ENCODE results near the gene CYFIP1. TPM values are rescaled to one million over a fixed set of nuclear protein-coding genes. Genes with fewer than 3 reads are reported as not detected.

The CYFIP1 gene
- total RNA-seq, 1 donor from 2014 or later, result 98.3 TPM

DNA sequence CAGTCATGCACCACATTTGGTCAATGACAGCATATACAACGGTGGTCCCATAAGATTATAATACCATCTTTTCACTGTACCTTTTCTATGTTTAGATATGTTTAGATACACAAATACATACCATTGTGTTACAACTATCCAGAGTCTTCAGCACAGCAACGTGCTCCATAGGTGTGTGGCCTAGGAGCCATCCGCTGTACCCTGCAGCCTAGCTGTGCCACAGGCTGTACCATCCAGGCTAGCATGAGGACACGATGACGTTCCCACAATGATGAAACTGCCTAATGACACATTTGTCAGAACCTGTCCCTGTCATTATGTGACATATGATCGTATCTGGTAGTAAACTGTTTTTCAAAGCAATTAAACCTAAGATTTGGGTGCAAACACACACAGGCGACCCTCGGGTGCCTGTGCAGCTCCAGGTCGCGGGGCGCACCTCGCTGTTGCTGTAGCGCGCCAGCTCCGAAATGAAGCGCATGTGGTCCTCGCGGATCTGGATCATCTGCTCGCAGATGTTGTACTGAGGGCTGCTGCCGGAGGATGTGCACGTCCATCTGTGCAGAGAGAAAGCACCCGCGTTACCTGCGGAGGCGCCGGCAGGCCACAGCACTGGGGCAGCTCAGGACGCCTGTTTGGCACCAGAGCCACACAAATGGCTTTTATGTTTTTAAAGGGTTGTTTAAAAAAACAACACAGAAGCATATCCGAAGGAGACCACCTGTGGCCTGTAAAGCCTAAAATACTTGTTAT is 48.2 kb downstream of the CYFIP1 start:
- Mint-ChIP-seq H3K27me3 (ENCODE audit: low read depth) (no peaks in the 10 kb centered on the region), H3K9me3 (no peaks in the 10 kb centered on the region), H3K4me3 (no peak overlapping the region), H3K36me3 (peaks cover 36% of the 10 kb centered on the region), H3K4me1 (no peaks in the 10 kb centered on the region), H3K27ac (no peak overlapping the region)
- DNase-seq (ENCODE audit: low spot score in 2 of 2, unreplicated experiment in 2 of 2), result no peak
- TF ChIP-seq, protein P1, sequence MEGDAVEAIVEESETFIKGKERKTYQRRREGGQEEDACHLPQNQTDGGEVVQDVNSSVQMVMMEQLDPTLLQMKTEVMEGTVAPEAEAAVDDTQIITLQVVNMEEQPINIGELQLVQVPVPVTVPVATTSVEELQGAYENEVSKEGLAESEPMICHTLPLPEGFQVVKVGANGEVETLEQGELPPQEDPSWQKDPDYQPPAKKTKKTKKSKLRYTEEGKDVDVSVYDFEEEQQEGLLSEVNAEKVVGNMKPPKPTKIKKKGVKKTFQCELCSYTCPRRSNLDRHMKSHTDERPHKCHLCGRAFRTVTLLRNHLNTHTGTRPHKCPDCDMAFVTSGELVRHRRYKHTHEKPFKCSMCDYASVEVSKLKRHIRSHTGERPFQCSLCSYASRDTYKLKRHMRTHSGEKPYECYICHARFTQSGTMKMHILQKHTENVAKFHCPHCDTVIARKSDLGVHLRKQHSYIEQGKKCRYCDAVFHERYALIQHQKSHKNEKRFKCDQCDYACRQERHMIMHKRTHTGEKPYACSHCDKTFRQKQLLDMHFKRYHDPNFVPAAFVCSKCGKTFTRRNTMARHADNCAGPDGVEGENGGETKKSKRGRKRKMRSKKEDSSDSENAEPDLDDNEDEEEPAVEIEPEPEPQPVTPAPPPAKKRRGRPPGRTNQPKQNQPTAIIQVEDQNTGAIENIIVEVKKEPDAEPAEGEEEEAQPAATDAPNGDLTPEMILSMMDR (IDR thresholded peaks at IDR 0.05; ENCODE audit: unreplicated experiment), result no peak

DNA sequence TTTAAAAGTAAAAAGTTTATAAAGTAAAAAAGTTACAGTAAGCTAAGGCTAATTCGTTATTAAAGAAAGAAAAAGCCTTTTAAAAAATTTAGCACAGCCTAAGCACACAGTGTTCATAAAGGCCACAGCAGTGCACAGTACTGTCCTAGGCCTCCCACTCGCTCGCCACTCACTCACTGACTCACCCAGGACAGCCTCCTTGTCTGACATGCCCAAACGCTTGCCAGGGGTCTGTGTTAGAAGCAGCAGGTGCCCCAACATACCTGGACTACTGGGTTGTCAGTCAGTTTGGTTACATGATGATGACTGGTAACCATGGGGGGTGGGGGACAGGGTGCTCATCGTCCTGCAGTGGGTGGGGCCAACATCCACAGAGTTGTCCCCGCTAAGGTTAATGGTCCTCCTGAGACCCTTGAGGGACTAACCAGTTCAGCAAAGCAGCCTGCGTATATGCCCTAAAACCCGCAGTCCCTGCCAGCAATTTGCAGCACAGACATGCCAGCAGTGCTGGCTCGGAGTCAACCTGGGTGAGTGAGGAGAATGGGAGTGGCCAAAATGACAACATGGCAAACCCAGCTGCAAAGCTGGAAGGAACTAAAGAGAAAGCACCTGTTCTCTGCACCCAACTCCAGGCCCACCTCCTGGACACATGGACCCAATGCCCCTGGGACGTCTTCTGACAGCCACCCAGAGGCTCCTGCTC is 49.2 kb downstream of the CYFIP1 start:
- DNase-seq (ENCODE audit: low spot score in 2 of 2, unreplicated experiment in 2 of 2), result no peak
- TF ChIP-seq, protein P1 (IDR thresholded peaks at IDR 0.05; ENCODE audit: unreplicated experiment), result no peak
- Mint-ChIP-seq H3K27me3 (ENCODE audit: low read depth) (no peaks in the 10 kb centered on the region), H3K27ac (no peak overlapping the region), H3K36me3 (peaks cover 32% of the 10 kb centered on the region), H3K4me3 (no peak overlapping the region), H3K4me1 (no peaks in the 10 kb centered on the region), H3K9me3 (no peaks in the 10 kb centered on the region)

DNA sequence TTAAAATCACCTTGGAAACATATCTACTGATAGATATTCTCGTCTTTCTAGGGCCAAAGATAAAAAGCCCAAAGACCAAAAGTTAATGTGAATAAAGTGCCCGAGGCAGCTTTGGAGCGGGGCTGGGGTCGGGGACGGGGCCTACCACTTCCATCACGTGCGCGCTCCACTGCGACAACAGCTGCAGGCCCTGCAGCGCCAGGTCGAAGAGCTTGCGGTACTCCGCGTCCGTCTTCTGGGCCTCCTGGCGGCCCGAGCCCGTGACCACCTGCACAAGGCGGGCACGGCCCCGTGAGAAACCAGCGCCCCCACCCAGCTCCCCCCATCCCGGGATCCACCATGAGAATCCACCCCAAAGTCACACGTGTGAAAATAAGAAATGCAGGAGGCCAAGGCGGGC is 52.4 kb downstream of the CYFIP1 start:
- Mint-ChIP-seq H3K36me3 (peaks cover 31% of the 10 kb centered on the region), H3K27ac (no peak overlapping the region), H3K4me3 (no peak overlapping the region), H3K27me3 (ENCODE audit: low read depth) (no peaks in the 10 kb centered on the region), H3K9me3 (peaks cover 4% of the 10 kb centered on the region), H3K4me1 (no peaks in the 10 kb centered on the region)
- DNase-seq (ENCODE audit: low spot score in 2 of 2, unreplicated experiment in 2 of 2), result no peak
- TF ChIP-seq, protein P1 (IDR thresholded peaks at IDR 0.05; ENCODE audit: unreplicated experiment), result no peak

DNA sequence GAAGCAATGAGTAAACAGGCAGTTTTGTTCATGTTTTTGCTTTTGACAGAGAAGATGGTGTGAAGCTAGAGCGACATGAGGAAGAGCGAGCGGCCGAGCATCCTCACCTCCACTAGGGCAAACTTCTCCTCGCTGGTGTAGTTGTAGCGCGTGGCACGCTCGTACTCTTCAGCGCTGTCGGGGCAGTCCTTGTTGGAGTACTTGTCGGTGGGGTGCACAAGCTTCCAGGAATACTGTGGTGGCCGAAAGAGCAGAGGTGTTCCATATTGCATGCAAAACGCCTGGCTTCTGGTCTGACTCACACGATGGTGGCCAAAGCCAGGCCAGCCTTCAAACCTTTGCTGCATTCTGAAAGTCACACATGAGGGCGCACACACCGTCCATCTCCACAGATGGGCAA is 54.3 kb downstream of the CYFIP1 start:
- H3K27ac Mint-ChIP-seq, result no peak overlapping the region
- peaks cover 24% of the 10 kb centered on the region for H3K36me3 Mint-ChIP-seq
- TF ChIP-seq, protein P1 (IDR thresholded peaks at IDR 0.05; ENCODE audit: unreplicated experiment), result no peak
- no peak for DNase-seq (ENCODE audit: low spot score in 2 of 2, unreplicated experiment in 2 of 2)
- no peaks in the 10 kb centered on the region for H3K27me3 Mint-ChIP-seq (ENCODE audit: low read depth)
- peaks cover 4% of the 10 kb centered on the region for H3K9me3 Mint-ChIP-seq
- H3K4me3 Mint-ChIP-seq, result no peak overlapping the region
- H3K4me1 Mint-ChIP-seq, result no peaks in the 10 kb centered on the region

DNA sequence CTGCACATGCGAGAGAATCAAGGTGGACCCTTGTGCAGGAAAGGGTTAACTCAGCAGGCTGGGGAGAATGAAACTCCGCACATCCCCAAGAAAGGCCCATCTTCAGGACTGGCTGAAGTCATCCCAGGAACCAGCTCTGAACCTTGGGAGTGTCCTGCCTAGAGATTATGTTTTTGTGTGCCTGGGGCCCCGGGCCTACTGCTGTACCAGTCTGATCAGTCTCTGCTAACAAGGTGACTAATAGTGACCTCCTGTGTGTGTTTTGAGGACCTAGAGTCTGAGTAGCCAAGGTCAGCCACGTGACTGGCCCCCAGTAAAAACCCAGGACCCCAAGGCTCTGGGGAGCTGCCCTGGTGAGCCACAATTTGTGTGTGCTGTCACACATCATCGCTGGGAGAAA is 58.2 kb downstream of the CYFIP1 start:
- Mint-ChIP-seq H3K9me3 (peaks cover 4% of the 10 kb centered on the region), H3K36me3 (peaks cover 37% of the 10 kb centered on the region), H3K27ac (no peak overlapping the region), H3K27me3 (ENCODE audit: low read depth) (no peaks in the 10 kb centered on the region), H3K4me1 (no peaks in the 10 kb centered on the region), H3K4me3 (no peak overlapping the region)
- TF ChIP-seq, protein P1 (IDR thresholded peaks at IDR 0.05; ENCODE audit: unreplicated experiment), result no peak
- DNase-seq (ENCODE audit: low spot score in 2 of 2, unreplicated experiment in 2 of 2), result no peak

Measured in mesothelial cell of epicardium (in vitro differentiated cells).